ENCODE results near the gene SLC39A7. TPM values are rescaled to one million over a fixed set of nuclear protein-coding genes. Genes with fewer than 3 reads are reported as not detected.

Gene SLC39A7
- total and polyA plus RNA-seq, 2 of the 4 experiments (the other 2 are of a cell fraction) = 135 to 208 TPM

- ATAC-seq (ENCODE audit: low read depth) (no peak), DNase-seq (no peak)
- Histone ChIP-seq H3K27ac (ENCODE audit: insufficient read depth, low read length) (no peak overlapping the region), H2AK5ac (ENCODE audit: low read depth, low read length) (no peak overlapping the region; the same call in 1 of the 2 replicates), H2BK15ac (ENCODE audit: low read depth, low read length) (no peak overlapping the region), H3K4me2 (ENCODE audit: low read depth, low read length) (peak overlapping the region; percentile 11; the same call in 1 of the 2 replicates), H2AFZ (replicated peaks; ENCODE audit: low read length, poor library complexity) (no peak overlapping the region), H2AK9ac (replicated peaks; ENCODE audit: low read depth, low read length, poor library complexity) (peak overlapping the region; percentile 20), H4K5ac (ENCODE audit: low read depth, low read length) (no peak overlapping the region), H3K4me1 (ENCODE audit: control insufficient read depth, insufficient read depth, low read length) (peaks cover 34% of the 10 kb centered on the region), H3K36me3 (ENCODE audit: control insufficient read depth, insufficient read depth, low read length) (peaks cover 26% of the 10 kb centered on the region), H2BK20ac (ENCODE audit: low read depth, low read length) (no peak overlapping the region), H3K9me3 (ENCODE audit: control insufficient read depth, insufficient read depth, low read length) (no peaks in the 10 kb centered on the region), H2BK5ac (ENCODE audit: low read depth, low read length, poor library complexity, severe bottlenecking) (peak overlapping the region; percentile 30), H3K14ac (replicated peaks; ENCODE audit: low read depth, low read length) (0 out of 2 replicates have a peak overlapping the region, but pooled peaks have one; percentile 15), H3K56ac (ENCODE audit: extremely low read depth, insufficient read depth, low read length) (no peak overlapping the region), H3K9me1 (ENCODE audit: insufficient read depth, low read length) (peaks cover 39% of the 10 kb centered on the region), H3K4ac (ENCODE audit: low read depth, low read length) (no peak overlapping the region), H3K9ac (ENCODE audit: low read depth, low read length) (no peak overlapping the region), H3K79me1 (ENCODE audit: low read depth in 1 of 2, low read length in 2 of 2) (peaks cover 14 to 85% of the 10 kb centered on the region in 2 experiments; a peak in 3 of 4 replicates), H3K4me3 (ENCODE audit: insufficient read depth, low read depth, low read length) (no peak overlapping the region), H4K91ac (ENCODE audit: insufficient read depth, low read depth, low read length) (no peak overlapping the region), H3K27me3 (ENCODE audit: control insufficient read depth, insufficient read depth, low read length) (no peaks in the 10 kb centered on the region), H2BK120ac (ENCODE audit: low read depth, low read length) (no peak overlapping the region), H3K23ac (ENCODE audit: low read depth, low read length) (no peak overlapping the region), H4K8ac (ENCODE audit: low read depth in 2 of 2, low read length in 2 of 2) (no peak overlapping the region), H4K20me1 (ENCODE audit: insufficient read depth, low read length) (peaks cover 35% of the 10 kb centered on the region; the same call in 1 of the 2 replicates), H3K18ac (ENCODE audit: low read depth, low read length) (no peak overlapping the region)
- CTCF ChIA-PET = no interaction called here
- POLR2A ChIA-PET (ENCODE audit: unreplicated experiment) = no interaction called here
- in situ Hi-C loops (cut with MboI; ENCODE audit: low sequenced_read_pairs) (no loop called here), dilution Hi-C loops (cut with HindIII; ENCODE audit: low sequenced_read_pairs, unreplicated experiment) (no loop called here), intact Hi-C loops (cut with micrococcal nuclease) (no loop called here)
- no peak for TF ChIP-seq SMC3 (IDR thresholded peaks at IDR 0.05; ENCODE audit: low read depth, low read length)
- no peak for TF ChIP-seq MAZ (IDR thresholded peaks at IDR 0.05; ENCODE audit: borderline replicate concordance, low read depth, low read length)
- TF ChIP-seq RCOR1 (IDR thresholded peaks at IDR 0.05; ENCODE audit: insufficient replicate concordance, low read length) = no peak
- no peak for TF ChIP-seq MXI1 (IDR thresholded peaks at IDR 0.05; ENCODE audit: borderline replicate concordance, low read depth, low read length)
- no peak for TF ChIP-seq BHLHE40 (IDR thresholded peaks at IDR 0.05; ENCODE audit: low read depth, low read length)
- TF ChIP-seq CEBPB (IDR thresholded peaks at IDR 0.05; ENCODE audit: low read depth, low read length) = no peak
- TF ChIP-seq RAD21 (IDR thresholded peaks at IDR 0.05; ENCODE audit: low read length) = no peak
- TF ChIP-seq ELK1 (IDR thresholded peaks at IDR 0.05; ENCODE audit: borderline replicate concordance, low read depth, low read length) = no peak
- no peak for TF ChIP-seq FOS (IDR thresholded peaks at IDR 0.05; ENCODE audit: low read depth, low read length)
- TF ChIP-seq, protein P1, sequence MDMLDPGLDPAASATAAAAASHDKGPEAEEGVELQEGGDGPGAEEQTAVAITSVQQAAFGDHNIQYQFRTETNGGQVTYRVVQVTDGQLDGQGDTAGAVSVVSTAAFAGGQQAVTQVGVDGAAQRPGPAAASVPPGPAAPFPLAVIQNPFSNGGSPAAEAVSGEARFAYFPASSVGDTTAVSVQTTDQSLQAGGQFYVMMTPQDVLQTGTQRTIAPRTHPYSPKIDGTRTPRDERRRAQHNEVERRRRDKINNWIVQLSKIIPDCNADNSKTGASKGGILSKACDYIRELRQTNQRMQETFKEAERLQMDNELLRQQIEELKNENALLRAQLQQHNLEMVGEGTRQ (IDR thresholded peaks at IDR 0.05; ENCODE audit: low read depth, low read length) = no peak
- no peak for TF ChIP-seq NFE2L2 (IDR thresholded peaks at IDR 0.05; ENCODE audit: low read depth, low read length)
- no CpG with 5 or more reads among the region's 4 CpGs for WGBS, 2 experiments (ENCODE audit: extremely low coverage in 2 of 2, insufficient read length in 1 of 2)
- no TSS peak for BruUV-seq (replicated peaks)
These were observed 3.4 kb downstream of the SLC39A7 start for GRCh38 chr6:33204165-33204414.

All from IMR-90 (cell line).